Upper lobe of left lung (tissue), 6 donors: ENCODE results near the gene SH3PXD2A. TPM values are rescaled to one million over a fixed set of nuclear protein-coding genes. Genes with fewer than 3 reads are reported as not detected.
"Not testable (repeated sequence)": the region's sequence is repeated elsewhere in the genome, so short reads cannot be mapped to it uniquely, and the experiment has no call there.

Experiments
- ATAC-seq, 2 donors: fragments of 200-7000 bp; cut with Tn5 transposase; one replicate each; pipeline ENCODE4 v1.9.1; 2022; ENCODE audit warnings: mild to moderate bottlenecking in 2 of 2, moderate library complexity in 2 of 2; ENCODE audit not compliant: low FRiP score in 2 of 2
- DNase-seq, 2 donors: peaks; one replicate each; pipeline ENCODE4 v3.0.0-alpha.2; 2019 to 2020
- H3K27ac ChIP-seq, 4 donors: fragments of 200-600 bp; sonication (generic); one replicate each; pipeline ENCODE4 v1.5.1; 2016 to 2019
- H3K27me3 ChIP-seq, 4 donors: fragments of 200-600 bp; sonication (generic); one replicate each; pipeline ENCODE4 v1.5.1; 2017 to 2019
- H3K36me3 ChIP-seq, 4 donors: fragments of 200-600 bp; sonication (generic); one replicate each; pipeline ENCODE4 v1.5.1; 2016 to 2019
- H3K4me1 ChIP-seq, 4 donors: fragments of 200-600 bp; sonication (generic); one replicate each; pipeline ENCODE4 v1.5.1; 2018 to 2019
- H3K4me3 ChIP-seq, 4 donors: fragments of 200-600 bp; sonication (generic); one replicate each; pipeline ENCODE4 v1.5.1; 2017 to 2019; ENCODE audit warnings: mild to moderate bottlenecking in 2 of 4, moderate library complexity in 1 of 4
- H3K9me3 ChIP-seq, 4 donors: fragments of 200-600 bp; sonication (generic); one replicate each; pipeline ENCODE4 v1.5.1; 2018 to 2019
- CTCF ChIP-seq, 6 experiments: fragments of 450-650 bp in 4 of 6; fragments of 200-600 bp in 2 of 6; sonication (generic) in 2 of 6; IDR thresholded peaks; one replicate each; pipeline ENCODE4 v1.5.1; 2016 to 2019; ENCODE audit warnings: antibody characterized with exemption in 6 of 6
- EP300 ChIP-seq, 4 donors: sonication (generic); formaldehyde crosslinking; IDR thresholded peaks; one replicate each; pipeline ENCODE4 v1.5.1; 2017; ENCODE audit warnings: antibody characterized with exemption in 4 of 4, control low read depth in 2 of 4
- POLR2A ChIP-seq, 4 donors: fragments of 450-650 bp; IDR thresholded peaks; one replicate each; pipeline ENCODE4 v1.5.1; 2016 to 2017; ENCODE audit warnings: antibody characterized with exemption in 4 of 4, mild to moderate bottlenecking in 2 of 4
- POLR2AphosphoS5 ChIP-seq, 2 donors: sonication (generic); formaldehyde crosslinking; IDR thresholded peaks; one replicate each; pipeline ENCODE4 v1.5.1; 2017; ENCODE audit warnings: antibody characterized with exemption in 2 of 2
- WGBS, 2 donors: methylation state at CpG; one replicate each; pipeline ENCODE4 v1.1.5; 2017 to 2018; 5-methylcytosine and 5-hydroxymethylcytosine counted together
- total RNA-seq, 6 donors: library from RNA; depleted of rRNA in 4 of 6; stranded (reverse); fragments of >200 nt in 4 of 6; gene quantifications; one replicate each; pipeline versions ENCODE4 v1.1.0 to v1.2.1, GENCODE V29; 2016 to 2021
- donor health status: DM: no; HTN: no; CAD: no; lungs with moderate emphysema.
- donor health status: DM: no; HTN: yes; CAD: no; lungs with severe emphysema.

SH3PXD2A gene
- total RNA-seq, 6 donors from 2014 or later = 19.6 to 42.2 (median 30.8) TPM

DNA sequence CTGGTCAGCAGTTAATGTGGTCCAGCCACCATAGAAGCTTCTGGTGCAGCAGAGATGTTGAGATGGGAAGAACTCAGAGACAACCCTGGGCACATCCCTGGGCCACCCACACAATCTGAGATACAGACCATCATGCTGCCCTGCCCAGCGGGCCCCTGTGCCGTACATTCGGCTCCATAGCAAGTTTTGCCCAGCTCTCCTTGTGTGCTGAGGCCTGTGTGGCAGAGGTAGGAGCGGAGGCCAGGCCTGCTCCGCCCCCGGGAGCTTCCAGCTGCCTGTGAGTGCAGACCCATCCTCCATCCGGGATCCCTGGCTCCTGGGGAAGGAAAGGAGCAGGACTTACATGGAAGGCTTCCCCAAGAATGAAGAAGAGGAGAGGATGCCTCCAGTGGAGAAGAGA is 221.5 kb downstream of the SH3PXD2A start:
- Histone ChIP-seq H3K36me3 (peaks cover 0 to 15% (median 5%) of the 10 kb centered on the region in 4 donors), H3K4me3 (no peak overlapping the region), H3K27me3 (no peaks in the 10 kb centered on the region), H3K9me3 (no peaks in the 10 kb centered on the region), H3K27ac (no peak overlapping the region), H3K4me1 (peaks cover 0 to 21% (median 12%) of the 10 kb centered on the region in 4 donors)
- ATAC-seq (no peak), DNase-seq (no peak)
- TF ChIP-seq POLR2AphosphoS5 (IDR thresholded peaks at IDR 0.05) (no peak), CTCF (IDR thresholded peaks at IDR 0.05) (no peak), POLR2A (IDR thresholded peaks at IDR 0.05) (no peak), EP300 (IDR thresholded peaks at IDR 0.05) (no peak)
- 86 to 95% methylated on average over 7 of the region's 7 CpGs for WGBS, 2 donors

- ATAC-seq, H3K27me3 ChIP-seq, H3K9me3 ChIP-seq, DNase-seq, H3K27ac ChIP-seq, H3K4me3 ChIP-seq: not testable (repeated sequence)
- H3K4me1 ChIP-seq = peaks cover 0 to 13% (median 6%) of the 10 kb centered on the region in 4 donors
- H3K36me3 ChIP-seq = peaks cover 0 to 16% (median 5%) of the 10 kb centered on the region in 4 donors
- 82 to 97% methylated on average over 6 of the region's 6 CpGs for WGBS, 2 donors
Measured at GRCh38 chr10:103632871-103633270, 222.5 kb downstream of the SH3PXD2A start.

DNA sequence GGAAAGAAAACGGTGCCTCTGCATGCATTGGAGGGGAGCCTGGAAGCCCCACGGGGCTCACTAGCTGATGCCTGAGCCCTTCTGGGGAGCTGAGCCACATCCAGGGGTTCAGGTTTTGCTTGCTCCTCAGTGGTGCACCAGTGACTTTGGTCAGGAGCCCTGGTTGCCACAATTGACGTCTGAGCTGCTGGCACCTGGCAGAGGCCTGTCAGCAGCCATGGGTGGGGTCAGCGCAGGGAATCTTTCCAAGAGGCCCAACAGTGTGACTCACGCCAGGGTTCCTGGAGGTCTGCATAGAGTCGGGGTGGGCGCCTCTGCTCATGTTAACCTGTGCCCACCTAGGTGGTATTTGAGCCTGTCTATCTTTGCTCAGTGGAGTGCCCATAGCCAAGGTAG is 223.1 kb downstream of the SH3PXD2A start:
- DNase-seq (no peak), ATAC-seq (no peak)
- 62 to 69% methylated on average over 4 to 7 of the region's 7 CpGs for WGBS, 2 donors
- peaks cover 0 to 7% (median 3%) of the 10 kb centered on the region in 4 donors for H3K4me1 ChIP-seq
- H3K27me3 ChIP-seq = no peaks in the 10 kb centered on the region
- TF ChIP-seq POLR2A (IDR thresholded peaks at IDR 0.05) (no peak), EP300 (IDR thresholded peaks at IDR 0.05) (no peak), CTCF (IDR thresholded peaks at IDR 0.05) (no peak), POLR2AphosphoS5 (IDR thresholded peaks at IDR 0.05) (no peak)
- peaks cover 0 to 22% (median 8%) of the 10 kb centered on the region in 4 donors for H3K36me3 ChIP-seq
- H3K9me3 ChIP-seq = no peaks in the 10 kb centered on the region
- no peak overlapping the region for H3K4me3 ChIP-seq
- no peak overlapping the region for H3K27ac ChIP-seq

DNA sequence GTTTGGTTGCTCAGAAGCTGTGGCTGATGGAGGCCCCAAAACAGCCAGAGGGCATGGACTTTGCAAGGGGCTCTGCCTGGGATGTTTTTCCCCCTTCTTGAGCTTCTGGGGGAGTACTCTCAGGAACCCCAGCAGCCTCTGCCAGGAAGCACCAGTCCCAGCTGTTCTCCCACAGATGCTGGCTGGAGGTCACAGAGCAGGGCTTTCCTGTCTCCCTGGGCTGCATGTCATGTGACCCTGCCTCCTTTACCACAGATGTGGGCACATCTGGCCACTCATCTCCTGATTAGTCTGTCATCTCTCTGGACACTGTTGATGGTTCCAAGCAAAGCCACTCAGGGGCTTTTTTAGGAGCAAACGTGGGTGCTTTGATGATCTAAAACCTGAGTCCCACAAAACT is 225.2 kb downstream of the SH3PXD2A start:
- WGBS, 2 donors = 54 to 57% methylated on average over 1 of the region's 1 CpG
- Histone ChIP-seq H3K9me3 (no peaks in the 10 kb centered on the region), H3K27me3 (no peaks in the 10 kb centered on the region), H3K36me3 (peaks cover 0 to 43% (median 23%) of the 10 kb centered on the region in 4 donors), H3K4me1 (no peaks in the 10 kb centered on the region), H3K4me3 (no peak overlapping the region), H3K27ac (no peak overlapping the region)
- ATAC-seq = no peak
- no peak for DNase-seq
- no peak for TF ChIP-seq EP300 (IDR thresholded peaks at IDR 0.05)
- no peak for TF ChIP-seq CTCF (IDR thresholded peaks at IDR 0.05)
- no peak for TF ChIP-seq POLR2AphosphoS5 (IDR thresholded peaks at IDR 0.05)
- TF ChIP-seq POLR2A (IDR thresholded peaks at IDR 0.05) = no peak

DNA sequence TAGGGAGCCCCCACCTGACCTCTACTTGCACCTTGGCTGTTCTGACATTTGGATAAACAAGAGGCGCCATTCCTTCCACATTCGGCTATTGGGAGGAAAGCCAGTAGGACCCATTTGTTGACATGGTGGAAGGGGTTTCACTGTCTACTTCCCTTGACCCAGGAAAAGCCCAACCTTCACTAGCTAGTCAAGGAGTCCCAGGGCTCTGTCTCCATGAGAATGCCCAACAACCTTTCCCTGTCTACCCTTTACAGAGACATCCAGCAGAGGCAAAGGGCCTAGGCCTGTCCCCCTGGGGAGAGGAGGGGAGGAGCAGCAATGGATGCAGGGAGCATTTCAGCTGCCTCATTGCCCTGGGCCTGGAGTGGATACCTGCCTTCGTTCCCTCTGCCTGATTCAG is 225.8 kb downstream of the SH3PXD2A start:
- H3K36me3 ChIP-seq = peaks cover 0 to 49% (median 25%) of the 10 kb centered on the region in 4 donors
- no peaks in the 10 kb centered on the region for H3K4me1 ChIP-seq
- no peaks in the 10 kb centered on the region for H3K27me3 ChIP-seq
- H3K9me3 ChIP-seq = no peaks in the 10 kb centered on the region
- no peak for TF ChIP-seq POLR2AphosphoS5 (IDR thresholded peaks at IDR 0.05)
- TF ChIP-seq POLR2A (IDR thresholded peaks at IDR 0.05) = no peak
- TF ChIP-seq CTCF (IDR thresholded peaks at IDR 0.05) = no peak
- TF ChIP-seq EP300 (IDR thresholded peaks at IDR 0.05) = no peak
- DNase-seq = no peak
- WGBS, 2 donors = 57 to 80% methylated on average over 1 to 3 of the region's 3 CpGs
- no peak overlapping the region for H3K4me3 ChIP-seq
- no peak overlapping the region for H3K27ac ChIP-seq
- ATAC-seq = no peak
